IPS-15b (cell line): ENCODE results near the gene ABHD17A.

ENCODE experiments used
- H3K27me3 ChIP-seq: one replicate; pipeline ENCODE4 v1.6.1; 2013; ENCODE audit warnings: low read length; ENCODE audit not compliant: control insufficient read depth, insufficient read depth
- H3K36me3 ChIP-seq: one replicate; pipeline ENCODE4 v1.6.1; 2013; ENCODE audit warnings: low read length; ENCODE audit not compliant: control insufficient read depth, insufficient read depth
- H3K4me1 ChIP-seq: one replicate; pipeline ENCODE4 v1.6.1; 2013; ENCODE audit warnings: mild to moderate bottlenecking, low read length; ENCODE audit not compliant: control insufficient read depth, insufficient read depth
- H3K4me3 ChIP-seq: one replicate; pipeline ENCODE4 v1.5.1; 2013; ENCODE audit warnings: low read depth, low read length
- H3K9ac ChIP-seq: one replicate; pipeline ENCODE4 v1.6.1; 2013; ENCODE audit warnings: low read depth, mild to moderate bottlenecking, low read length
- H3K9me3 ChIP-seq: one replicate; pipeline ENCODE4 v1.6.1; 2013; ENCODE audit warnings: mild to moderate bottlenecking, low read length; ENCODE audit not compliant: control insufficient read depth, insufficient read depth

The ABHD17A gene

DNA sequence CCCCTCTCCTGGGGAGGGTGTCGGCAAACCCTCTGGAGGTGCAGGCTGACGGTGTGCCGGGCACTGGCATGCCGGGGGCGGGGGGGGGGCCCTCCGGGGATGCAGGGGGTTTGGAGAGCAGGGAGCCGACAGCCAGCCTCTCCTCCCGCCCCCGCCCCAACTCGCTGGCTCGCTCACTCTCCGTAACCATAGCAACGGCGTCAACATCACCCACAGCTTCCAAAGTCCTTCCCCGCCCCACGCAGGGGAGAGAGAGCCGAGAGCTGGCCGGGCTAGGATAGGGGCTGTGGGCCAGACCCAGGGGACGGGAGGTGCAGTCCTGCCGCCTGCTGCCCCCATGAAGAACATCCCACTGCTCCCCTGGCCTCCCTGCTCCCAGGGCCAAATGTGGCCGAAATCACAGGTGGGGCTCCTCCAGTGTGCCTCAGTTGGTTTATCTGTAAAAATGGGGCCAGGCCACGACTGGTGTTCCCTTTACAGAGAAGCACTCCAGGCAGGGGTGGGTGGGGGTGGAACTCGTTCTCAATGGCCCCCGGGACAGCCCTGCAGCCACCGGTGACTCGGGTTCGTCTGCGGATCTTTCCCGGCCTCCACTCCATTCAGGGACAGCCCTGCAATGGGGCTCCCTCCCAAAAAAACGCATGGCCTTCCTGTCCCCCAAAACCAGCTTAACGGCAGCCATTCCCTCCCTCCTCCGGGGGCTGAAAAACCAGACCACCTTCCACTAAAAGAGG, 25.1 kb downstream of the ABHD17A start:
- no peak overlapping the region for H3K9ac ChIP-seq

DNA sequence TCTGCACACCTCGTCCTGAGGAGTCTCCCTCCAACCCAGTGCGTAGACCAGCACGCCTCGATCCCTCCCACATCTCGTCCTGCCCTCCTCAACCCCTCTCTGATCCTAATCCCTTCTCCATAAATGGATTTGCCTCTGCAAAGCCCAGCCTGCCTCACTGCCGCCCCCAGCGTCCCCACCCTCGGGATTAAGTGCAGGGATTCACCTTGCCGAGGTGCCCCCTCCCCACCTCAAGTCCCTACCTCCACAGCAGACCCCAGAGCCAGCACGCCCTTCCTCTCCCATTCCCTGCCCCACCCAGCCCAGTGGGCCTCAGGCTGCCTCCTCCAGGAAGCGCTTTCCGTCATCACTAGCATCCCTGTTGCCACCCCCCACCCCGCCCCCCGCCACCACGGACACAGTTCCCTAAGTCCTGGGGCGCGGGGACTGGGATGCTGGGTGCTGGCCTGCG, 25.9 kb downstream of the ABHD17A start:
- Histone ChIP-seq H3K9ac (no peak overlapping the region), H3K4me1 (peaks cover 10% of the 10 kb centered on the region), H3K27me3 (peaks cover 13% of the 10 kb centered on the region), H3K36me3 (no peaks in the 10 kb centered on the region), H3K4me3 (peak overlapping the region; percentile 46), H3K9me3 (no peaks in the 10 kb centered on the region)

More for the DNA sequence above, 25.1 kb downstream of the ABHD17A start:
- peaks cover 13% of the 10 kb centered on the region for H3K27me3 ChIP-seq
- H3K9me3 ChIP-seq: no peaks in the 10 kb centered on the region
- H3K36me3 ChIP-seq: no peaks in the 10 kb centered on the region
- H3K4me3 ChIP-seq: peak overlapping the region; percentile 81
- H3K4me1 ChIP-seq: peaks cover 10% of the 10 kb centered on the region

DNA sequence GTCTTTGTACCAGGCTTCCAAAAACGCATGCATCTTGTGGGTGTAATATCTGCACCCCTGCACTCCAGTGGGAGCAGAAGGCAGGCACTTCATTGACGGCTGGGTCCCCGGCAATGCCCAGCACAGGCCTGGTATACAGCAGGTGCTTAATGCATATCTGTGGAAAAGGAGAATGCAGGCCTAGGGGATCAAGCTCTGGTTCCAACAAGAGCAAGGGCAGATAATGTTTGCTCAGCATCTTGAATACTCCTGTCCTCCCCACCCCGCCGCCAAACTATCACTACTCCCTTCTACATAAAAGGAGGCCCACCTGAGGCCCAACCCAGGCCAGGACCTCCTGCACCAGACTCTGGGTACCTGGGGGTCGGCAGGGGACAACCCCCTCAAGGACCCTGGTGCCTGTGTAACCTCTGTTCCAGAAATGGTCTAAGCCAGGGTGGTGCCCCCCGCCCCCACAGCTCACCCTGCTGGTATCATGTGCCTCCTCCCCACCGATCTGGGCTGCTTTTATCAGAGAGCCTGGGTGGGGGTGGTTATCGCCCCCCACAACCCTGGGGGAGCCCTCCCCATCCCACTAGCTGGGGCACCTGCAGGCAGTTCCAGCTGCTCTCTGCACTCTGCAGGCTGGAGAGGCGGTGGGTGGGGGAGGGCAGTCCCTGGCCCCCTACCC, 26.7 kb downstream of the ABHD17A start:
- H3K9ac ChIP-seq: no peak overlapping the region
- H3K9me3 ChIP-seq: no peaks in the 10 kb centered on the region
- peaks cover 3% of the 10 kb centered on the region for H3K36me3 ChIP-seq
- H3K4me1 ChIP-seq: peaks cover 10% of the 10 kb centered on the region
- peaks cover 13% of the 10 kb centered on the region for H3K27me3 ChIP-seq
- no peak overlapping the region for H3K4me3 ChIP-seq

DNA sequence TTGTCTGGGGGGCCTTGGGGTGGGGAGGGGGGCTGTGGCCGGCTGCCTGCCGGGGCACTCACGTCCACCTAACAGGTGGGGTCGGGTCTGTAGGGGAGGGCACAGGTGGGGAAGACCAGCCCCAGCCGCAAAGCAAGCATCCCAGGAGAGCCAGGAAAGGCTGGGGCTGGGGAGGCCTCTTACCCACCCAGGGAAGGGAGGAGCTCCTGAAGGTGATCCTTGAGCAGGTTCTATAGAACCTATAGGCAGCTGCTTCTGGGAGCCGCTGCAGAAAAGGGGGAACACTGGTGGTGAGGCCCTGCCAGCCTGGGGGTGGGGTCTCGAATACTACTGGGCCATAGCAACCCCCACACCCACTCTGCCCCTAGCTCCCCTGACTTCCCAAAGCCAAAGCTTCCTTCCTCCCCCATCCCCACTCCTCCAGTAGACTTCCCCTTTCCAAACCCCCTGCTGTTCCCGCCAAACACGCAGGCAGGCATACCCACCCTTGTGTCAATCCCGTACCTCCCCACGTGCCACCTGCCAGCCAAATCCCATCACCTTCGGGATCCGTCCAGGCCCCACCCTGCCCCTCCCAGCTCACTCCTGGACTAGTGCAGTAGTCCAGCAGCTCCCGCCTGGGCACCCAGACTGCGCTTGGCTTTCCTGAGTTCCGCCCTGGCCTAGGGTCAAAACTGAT, 27.5 kb downstream of the ABHD17A start:
- no peak overlapping the region for H3K9ac ChIP-seq
- H3K4me1 ChIP-seq: peaks cover 10% of the 10 kb centered on the region
- H3K9me3 ChIP-seq: no peaks in the 10 kb centered on the region
- peaks cover 3% of the 10 kb centered on the region for H3K36me3 ChIP-seq
- H3K27me3 ChIP-seq: peaks cover 13% of the 10 kb centered on the region
- peak overlapping the region; percentile 61 for H3K4me3 ChIP-seq

DNA sequence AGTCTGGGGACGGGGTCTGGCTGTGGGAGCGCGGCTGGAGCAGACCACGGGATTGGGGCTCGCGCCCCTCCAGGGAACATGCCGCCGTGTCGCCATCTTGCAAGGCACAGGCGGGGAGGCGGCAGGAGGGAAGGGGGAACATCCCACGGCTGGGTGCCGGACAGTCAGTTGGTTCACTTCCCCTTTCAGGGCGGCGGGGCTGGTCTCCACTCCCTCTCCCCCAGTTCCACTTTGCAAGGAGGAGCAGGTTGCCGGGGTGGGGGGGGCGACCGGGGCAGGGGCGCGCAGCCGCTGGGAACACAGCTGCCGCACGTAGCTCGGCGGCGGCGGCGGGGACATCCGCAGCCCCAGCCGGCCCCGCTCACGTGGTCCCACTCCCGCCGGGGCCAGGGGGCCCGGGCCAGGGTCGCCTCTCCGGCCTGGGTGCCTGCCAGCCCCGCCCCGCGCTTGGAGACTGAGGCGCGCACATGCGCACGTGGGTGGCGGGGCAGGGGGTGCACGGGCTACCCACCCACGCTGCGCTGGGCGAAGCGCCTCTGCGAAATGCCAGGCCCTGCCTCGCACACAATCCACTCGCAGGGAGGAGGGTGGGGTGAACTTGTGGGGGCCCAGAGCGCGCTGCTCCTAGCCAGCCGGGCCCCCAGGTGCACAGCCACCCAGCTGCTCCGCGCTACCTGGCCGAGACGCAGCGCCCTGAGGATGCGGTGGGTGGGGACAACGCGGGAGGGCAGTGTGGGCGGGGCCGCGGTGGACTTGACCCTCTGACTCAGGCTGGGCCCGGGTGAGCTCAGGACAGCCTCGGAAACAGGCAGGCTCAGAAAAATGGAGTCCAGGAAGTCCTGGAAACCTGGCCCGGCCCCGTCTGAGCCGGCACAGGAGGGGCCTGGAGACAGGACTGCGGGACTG, 28.3 kb downstream of the ABHD17A start:
- no peaks in the 10 kb centered on the region for H3K9me3 ChIP-seq
- H3K9ac ChIP-seq: peak overlapping the region; percentile 37
- H3K4me1 ChIP-seq: peaks cover 10% of the 10 kb centered on the region
- peak overlapping the region; percentile 61 for H3K4me3 ChIP-seq
- H3K27me3 ChIP-seq: peaks cover 11% of the 10 kb centered on the region
- peaks cover 3% of the 10 kb centered on the region for H3K36me3 ChIP-seq

DNA sequence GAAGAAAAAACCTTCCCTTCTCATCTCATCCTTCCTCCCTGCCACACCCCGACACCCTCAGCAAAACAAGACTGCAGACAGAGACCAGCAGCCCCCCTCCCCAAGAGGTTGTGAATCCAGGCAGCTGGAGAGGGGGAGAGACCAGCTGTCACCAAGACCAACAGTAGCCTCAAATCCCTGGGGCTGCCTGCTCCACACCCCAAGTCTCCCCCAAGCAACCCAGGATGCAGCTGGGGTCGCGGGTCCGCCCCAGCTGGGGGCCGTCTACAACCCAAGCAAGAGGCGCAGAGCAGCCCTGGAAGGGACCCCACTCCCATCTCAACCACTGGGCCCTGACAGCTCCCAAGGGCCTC, 29.0 kb downstream of the ABHD17A start:
- Histone ChIP-seq H3K4me1 (peaks cover 10% of the 10 kb centered on the region), H3K36me3 (peaks cover 3% of the 10 kb centered on the region), H3K27me3 (peaks cover 5% of the 10 kb centered on the region), H3K4me3 (peak overlapping the region; percentile 45), H3K9ac (no peak overlapping the region), H3K9me3 (no peaks in the 10 kb centered on the region)

DNA sequence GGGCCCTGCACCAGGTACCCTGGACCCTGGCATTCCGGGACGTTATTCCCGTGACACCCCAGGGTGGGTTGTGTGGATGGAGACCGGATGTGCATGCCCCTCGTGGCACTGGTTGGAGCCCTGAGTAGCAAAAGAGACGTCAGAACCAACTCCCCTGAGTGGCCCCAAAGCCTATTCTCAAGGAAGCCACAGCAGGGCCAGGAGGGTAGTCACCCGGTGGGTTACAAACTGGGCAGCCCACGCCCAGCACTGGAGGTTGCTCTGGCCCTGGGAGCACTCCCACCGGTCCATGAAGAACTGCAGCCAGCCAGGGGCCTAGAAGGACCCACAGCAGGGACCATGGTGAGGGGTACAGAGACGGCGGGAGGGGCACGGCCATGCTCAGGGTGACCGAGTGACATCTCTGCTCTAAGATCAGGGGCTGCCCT, 29.5 kb downstream of the ABHD17A start:
- Histone ChIP-seq H3K4me3 (peak overlapping the region; percentile 45), H3K4me1 (peaks cover 7% of the 10 kb centered on the region), H3K9ac (no peak overlapping the region), H3K9me3 (no peaks in the 10 kb centered on the region), H3K27me3 (peaks cover under 1% of the 10 kb centered on the region), H3K36me3 (peaks cover 3% of the 10 kb centered on the region)

DNA sequence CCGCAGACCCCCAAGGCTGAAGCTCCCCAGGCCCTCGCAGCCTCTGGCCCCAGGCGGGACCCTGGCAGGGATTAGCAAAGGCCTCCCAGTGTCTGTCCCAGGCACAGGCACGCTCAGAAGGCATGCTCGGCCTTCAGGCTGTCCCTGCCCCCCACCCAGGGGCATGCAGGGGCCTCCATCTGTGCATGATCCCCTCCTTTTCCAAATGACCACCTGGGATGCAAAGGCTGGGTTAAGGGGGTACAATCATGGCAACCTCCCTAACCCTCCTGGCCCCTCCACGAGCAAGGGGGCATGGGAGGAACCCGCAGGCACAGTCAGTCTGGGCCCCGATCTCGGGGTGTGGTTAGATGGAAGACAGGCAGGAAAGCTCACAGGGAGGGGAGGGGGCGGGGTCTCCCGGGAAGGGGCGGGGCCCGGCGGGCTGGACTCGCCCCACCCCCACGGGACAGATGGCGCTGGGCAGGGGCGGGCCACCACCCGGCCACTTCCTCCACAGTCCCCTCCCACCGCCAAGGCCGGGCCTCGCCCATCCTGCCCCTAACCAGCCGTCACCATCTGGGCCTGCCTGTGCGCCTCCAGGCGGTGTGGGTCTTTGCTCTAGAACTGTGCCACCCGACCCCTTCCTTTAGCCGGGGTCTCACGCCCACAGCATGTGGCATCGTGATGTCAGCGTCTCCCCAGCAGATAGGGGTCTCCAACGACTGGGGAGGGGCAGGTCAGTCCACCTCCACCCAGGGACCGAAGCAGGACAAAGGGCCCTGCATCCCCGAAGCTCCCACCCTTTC, 30.1 kb downstream of the ABHD17A start:
- peaks cover 7% of the 10 kb centered on the region for H3K4me1 ChIP-seq
- no peaks in the 10 kb centered on the region for H3K27me3 ChIP-seq
- H3K4me3 ChIP-seq: peak overlapping the region; percentile 45
- no peak overlapping the region for H3K9ac ChIP-seq
- H3K9me3 ChIP-seq: no peaks in the 10 kb centered on the region
- H3K36me3 ChIP-seq: peaks cover 3% of the 10 kb centered on the region

DNA sequence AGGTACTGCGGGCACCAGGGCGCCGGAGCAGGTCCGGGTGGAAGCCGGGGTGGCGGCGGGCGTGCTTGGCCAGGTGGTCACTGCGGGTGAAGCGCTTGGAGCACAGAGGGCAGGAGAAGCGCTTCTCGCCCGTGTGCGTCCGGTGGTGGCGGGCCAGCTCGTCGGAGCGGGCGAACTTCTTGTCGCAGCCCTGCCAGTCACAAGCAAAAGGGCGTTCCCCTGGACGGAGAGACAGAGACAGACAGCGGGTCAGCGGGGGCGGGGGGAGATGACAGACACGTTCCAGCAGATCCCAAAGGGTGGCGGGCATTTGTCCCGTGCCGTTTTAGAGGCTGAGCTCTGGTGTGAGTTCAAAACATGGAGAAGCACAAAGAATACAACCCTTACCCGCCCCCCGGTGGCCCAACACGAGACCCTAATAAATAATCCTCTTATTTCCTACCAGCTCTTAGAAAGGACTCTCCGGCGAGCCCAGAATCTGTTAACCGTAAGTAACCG, 30.7 kb downstream of the ABHD17A start:
- H3K9ac ChIP-seq: no peak overlapping the region
- no peaks in the 10 kb centered on the region for H3K9me3 ChIP-seq
- H3K36me3 ChIP-seq: peaks cover 3% of the 10 kb centered on the region
- H3K27me3 ChIP-seq: no peaks in the 10 kb centered on the region
- peak overlapping the region; percentile 35 for H3K4me3 ChIP-seq
- peaks cover 7% of the 10 kb centered on the region for H3K4me1 ChIP-seq

DNA sequence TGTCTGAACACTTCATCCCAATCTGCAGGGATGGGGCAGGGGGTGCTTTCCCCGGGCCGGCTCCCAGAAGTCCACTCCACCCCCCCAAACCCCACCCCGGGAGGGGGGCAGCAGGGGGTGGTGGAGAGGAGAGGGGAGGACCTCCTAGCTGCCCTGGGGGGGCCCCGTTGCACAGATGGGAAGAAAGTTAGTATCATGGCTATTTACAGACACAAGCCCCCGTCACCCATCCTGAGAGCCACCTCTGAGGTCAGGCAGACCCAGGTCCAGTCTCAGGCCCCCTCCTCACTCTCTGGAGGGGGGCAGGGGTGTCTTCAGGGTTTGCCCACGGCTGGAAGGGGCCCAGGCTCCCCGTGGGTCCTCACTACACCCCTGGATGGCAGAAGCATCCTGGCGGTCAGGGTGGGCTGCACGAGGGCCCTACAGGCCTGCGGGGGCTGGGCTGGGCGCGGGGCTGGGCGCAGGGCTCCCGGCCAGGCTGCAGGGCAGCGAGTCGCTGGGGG, 31.2 kb downstream of the ABHD17A start:
- peaks cover 6% of the 10 kb centered on the region for H3K4me1 ChIP-seq

More for the DNA sequence above, 31.2 kb downstream of the ABHD17A start:
- Histone ChIP-seq H3K36me3 (peaks cover 3% of the 10 kb centered on the region), H3K4me3 (no peak overlapping the region), H3K9me3 (no peaks in the 10 kb centered on the region), H3K9ac (no peak overlapping the region), H3K27me3 (no peaks in the 10 kb centered on the region)
